HUES6 (cell line): Measurements from ENCODE around the gene CDC73.

ENCODE experiments used
- H3K27ac ChIP-seq: 2 replicates; pipeline ENCODE4 v1.7.0; 2013; ENCODE audit warnings: low read depth, mild to moderate bottlenecking, low read length, inconsistent platforms
- H3K27me3 ChIP-seq: 2 replicates; pipeline ENCODE4 v1.6.1; 2013; ENCODE audit warnings: low read length; ENCODE audit not compliant: control insufficient read depth, insufficient read depth
- H3K36me3 ChIP-seq: 2 replicates; pipeline ENCODE4 v1.6.1; 2013; ENCODE audit warnings: low read length; ENCODE audit not compliant: control insufficient read depth, insufficient read depth
- H3K4me1 ChIP-seq: 2 replicates; pipeline ENCODE4 v1.6.1; 2013; ENCODE audit warnings: low read length; ENCODE audit not compliant: control insufficient read depth, insufficient read depth
- H3K4me3 ChIP-seq: 2 replicates; pipeline ENCODE4 v1.5.1; 2013; ENCODE audit warnings: low read depth, low read length
- H3K9ac ChIP-seq: one replicate; pipeline ENCODE4 v1.6.1; 2013; ENCODE audit warnings: mild to moderate bottlenecking, low read length
- H3K9me3 ChIP-seq: 2 replicates; pipeline ENCODE4 v1.6.1; 2013; ENCODE audit warnings: low read depth, low read length; ENCODE audit not compliant: control insufficient read depth, insufficient read depth

The CDC73 gene

DNA sequence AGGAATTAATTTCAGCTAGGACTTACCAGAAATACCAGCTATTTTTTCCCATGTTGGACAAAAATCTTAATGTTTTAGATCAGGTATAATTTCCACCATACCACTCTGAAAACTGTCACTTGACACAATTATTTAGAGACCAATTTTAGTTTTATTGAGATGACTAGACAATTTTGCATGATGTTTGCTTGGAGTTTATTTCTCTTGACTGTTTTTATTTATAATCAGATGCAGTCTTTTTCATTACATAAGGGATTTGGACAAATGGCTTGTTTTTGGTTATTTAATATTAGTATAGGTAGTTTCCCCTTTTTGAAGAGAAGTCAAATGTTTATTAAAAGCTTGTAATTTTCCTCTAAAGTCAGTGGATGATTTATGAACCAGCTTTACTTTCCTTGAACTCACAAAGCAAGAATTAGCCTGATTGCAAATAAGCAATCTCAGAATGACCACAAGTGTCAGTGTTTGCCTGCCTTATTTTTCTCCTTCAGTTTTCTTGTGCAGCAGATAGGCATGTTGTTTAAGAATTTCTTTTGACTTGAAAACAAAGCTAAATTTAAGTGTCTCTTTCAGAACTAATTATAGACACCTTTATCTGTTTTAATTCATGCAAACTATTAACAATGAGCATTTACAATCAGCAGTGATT, 68.4 kb downstream of the CDC73 start:
- 0 out of 2 replicates have a peak, but pooled peaks cover 2% of the 10 kb centered on the region for H3K36me3 ChIP-seq
- H3K27ac ChIP-seq: no peak overlapping the region
- peaks cover 3% of the 10 kb centered on the region; the same call in 1 of the 2 replicates for H3K9me3 ChIP-seq
- no peaks in the 10 kb centered on the region for H3K27me3 ChIP-seq
- H3K4me1 ChIP-seq: peaks cover 10% of the 10 kb centered on the region
- no peak overlapping the region for H3K4me3 ChIP-seq
- H3K9ac ChIP-seq: no peak overlapping the region

DNA sequence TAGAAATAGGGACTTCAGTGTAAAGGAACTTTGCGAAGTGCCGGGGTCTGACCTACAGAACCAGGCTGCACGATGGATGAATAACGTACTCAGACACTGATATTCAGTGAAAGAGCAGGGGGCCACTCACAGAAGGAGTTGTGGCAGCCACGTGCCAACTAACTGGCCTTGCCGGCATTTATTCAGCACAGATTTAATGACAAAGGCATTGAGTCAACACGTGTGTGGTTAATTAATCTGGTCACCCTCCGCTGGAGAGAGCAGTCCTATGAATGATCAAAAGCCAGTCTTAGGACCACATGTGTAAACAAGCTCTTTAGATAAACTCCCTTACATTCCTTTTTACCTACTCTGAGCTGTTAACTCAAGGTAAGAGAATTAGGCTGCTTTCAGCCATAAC, 70.8 kb downstream of the CDC73 start:
- H3K9me3 ChIP-seq: peaks cover 3% of the 10 kb centered on the region; the same call in 1 of the 2 replicates
- H3K4me3 ChIP-seq: no peak overlapping the region
- H3K36me3 ChIP-seq: 0 out of 2 replicates have a peak, but pooled peaks cover 2% of the 10 kb centered on the region
- no peak overlapping the region for H3K27ac ChIP-seq
- no peaks in the 10 kb centered on the region for H3K27me3 ChIP-seq
- H3K4me1 ChIP-seq: no peaks in the 10 kb centered on the region
- no peak overlapping the region for H3K9ac ChIP-seq

DNA sequence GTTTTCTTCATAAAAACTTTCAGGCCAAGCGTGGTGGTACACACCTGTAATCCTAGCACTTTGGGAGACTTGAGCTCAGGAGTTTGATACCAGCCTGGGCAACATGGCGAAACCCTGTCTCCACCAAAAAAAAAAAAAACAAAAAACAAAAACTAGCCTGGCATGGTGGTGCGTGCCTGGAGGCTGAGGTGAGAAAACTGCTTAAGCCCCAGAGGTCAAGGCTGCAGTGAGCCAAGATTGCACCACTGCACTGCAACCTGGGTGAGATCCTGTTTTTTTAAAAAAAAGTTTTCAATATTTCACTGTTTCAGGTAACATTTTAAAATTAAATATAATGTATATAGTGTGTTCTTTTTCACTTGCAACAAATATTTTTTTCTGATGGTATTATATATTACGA, 78.1 kb downstream of the CDC73 start:
- H3K9ac ChIP-seq: no peak overlapping the region

DNA sequence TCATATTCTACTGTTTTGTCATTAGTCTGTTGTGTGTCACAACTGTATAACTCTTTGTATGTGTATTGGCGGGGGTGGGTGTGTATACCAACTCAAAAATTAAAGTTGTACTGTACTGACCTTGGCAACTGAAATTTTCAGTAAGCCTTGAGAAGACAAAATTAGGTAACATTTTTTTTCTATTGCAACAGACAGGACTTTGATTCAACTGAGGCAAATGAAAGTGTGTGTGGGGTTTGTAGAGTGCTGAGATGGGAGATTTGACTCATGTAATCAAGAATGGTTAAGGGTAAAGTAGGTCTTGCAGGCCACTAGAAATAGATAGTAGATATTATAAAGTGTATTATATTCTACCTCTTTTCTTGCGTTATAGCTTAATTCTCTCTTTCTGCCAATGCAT, 79.2 kb downstream of the CDC73 start:
- H3K36me3 ChIP-seq: peaks cover 13% of the 10 kb centered on the region
- no peak overlapping the region for H3K9ac ChIP-seq

More for the DNA sequence above, 78.1 kb downstream of the CDC73 start:
- Histone ChIP-seq H3K27ac (no peak overlapping the region), H3K4me1 (no peaks in the 10 kb centered on the region), H3K9me3 (no peaks in the 10 kb centered on the region), H3K4me3 (no peak overlapping the region), H3K36me3 (peaks cover 2% of the 10 kb centered on the region; the same call in 1 of the 2 replicates), H3K27me3 (no peaks in the 10 kb centered on the region)

DNA sequence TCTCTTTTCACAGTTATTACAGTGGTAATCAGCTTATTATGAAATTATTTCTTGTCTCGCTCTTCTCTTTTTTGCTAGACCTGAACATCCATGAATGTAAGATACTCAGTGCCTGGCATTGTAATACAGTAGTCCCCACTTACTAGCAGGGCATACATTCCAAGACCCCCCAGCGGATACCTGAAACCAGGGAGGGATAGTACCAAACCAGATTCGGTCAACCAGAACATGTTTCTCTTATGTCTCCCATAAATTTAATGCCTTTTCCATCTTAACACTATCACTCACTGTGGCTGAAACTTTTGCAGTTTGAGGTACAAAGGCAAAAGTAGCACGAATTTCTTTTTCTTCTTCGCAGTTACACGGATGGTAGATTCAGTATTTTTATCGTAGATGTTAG, 89.2 kb downstream of the CDC73 start:
- peaks cover 2% of the 10 kb centered on the region; the same call in 1 of the 2 replicates for H3K4me1 ChIP-seq
- peaks cover 32% of the 10 kb centered on the region for H3K36me3 ChIP-seq
- H3K4me3 ChIP-seq: no peak overlapping the region
- H3K27me3 ChIP-seq: no peaks in the 10 kb centered on the region
- H3K27ac ChIP-seq: no peak overlapping the region
- no peak overlapping the region for H3K9ac ChIP-seq
- H3K9me3 ChIP-seq: peaks cover 11% of the 10 kb centered on the region; the same call in 1 of the 2 replicates

More for the DNA sequence above, 79.2 kb downstream of the CDC73 start:
- Histone ChIP-seq H3K4me1 (no peaks in the 10 kb centered on the region), H3K27me3 (no peaks in the 10 kb centered on the region), H3K27ac (no peak overlapping the region), H3K4me3 (no peak overlapping the region), H3K9me3 (no peaks in the 10 kb centered on the region; the same call in 1 of the 2 replicates)

DNA sequence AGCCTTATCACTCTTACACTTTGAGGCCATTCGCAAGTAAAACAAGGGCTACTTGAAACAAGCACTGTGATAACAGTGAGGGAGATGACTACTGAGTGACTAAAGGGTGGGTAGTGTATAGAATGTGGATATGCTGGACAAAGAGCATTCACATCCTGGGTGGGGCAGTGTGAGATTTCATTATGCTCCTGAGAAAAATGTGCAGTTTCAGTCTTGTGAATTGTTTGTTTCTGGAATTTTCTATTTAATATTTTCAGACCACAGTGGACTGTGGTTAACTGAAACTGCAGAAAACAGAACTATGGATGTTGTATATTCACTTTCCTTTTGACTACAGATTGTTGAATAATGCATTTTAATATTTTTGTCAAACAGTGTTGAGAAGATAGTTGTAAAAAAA, 89.7 kb downstream of the CDC73 start:
- Histone ChIP-seq H3K9ac (no peak overlapping the region), H3K9me3 (peaks cover 7% of the 10 kb centered on the region; the same call in 1 of the 2 replicates), H3K36me3 (peaks cover 27% of the 10 kb centered on the region), H3K4me3 (no peak overlapping the region), H3K27me3 (no peaks in the 10 kb centered on the region), H3K4me1 (peaks cover 3% of the 10 kb centered on the region), H3K27ac (no peak overlapping the region)

DNA sequence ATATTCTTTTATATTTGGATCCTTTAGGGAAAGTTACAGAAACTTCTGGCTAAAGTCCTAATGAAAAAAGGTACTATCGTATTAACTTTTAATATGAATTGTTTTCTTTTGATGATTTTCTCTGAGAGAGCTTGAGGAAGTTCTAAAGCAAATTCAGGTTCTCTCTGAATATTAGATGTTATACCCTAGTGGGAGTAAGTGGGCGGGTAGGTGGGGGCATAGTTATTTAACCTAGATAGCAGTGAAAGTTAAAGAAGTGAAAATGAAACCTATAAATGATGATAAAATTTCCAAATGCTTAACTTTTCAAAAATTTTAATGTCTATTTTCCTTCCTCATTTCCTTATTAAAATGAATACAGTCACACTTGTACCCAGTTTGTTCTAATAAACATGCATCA, 90.8 kb downstream of the CDC73 start:
- no peak overlapping the region for H3K4me3 ChIP-seq

DNA sequence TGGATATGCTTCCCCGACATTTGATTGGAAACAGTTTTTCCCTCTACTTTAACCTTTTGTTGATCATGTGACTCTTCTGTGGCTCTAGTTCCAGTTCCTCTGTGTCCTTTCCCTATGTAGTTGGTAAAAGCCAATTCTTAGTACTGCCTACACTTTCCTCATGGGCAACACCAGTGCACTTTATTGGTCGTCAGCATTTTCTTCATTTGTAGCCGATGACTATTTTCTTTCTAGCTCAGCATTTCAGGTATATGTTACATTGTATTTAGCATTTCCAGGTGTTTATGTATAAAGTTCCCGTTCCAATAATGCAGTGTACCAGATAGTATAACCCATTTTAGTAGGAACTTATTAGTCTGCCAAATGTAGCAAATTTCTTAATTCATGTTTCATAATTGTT, 92.2 kb downstream of the CDC73 start:
- H3K27ac ChIP-seq: no peak overlapping the region
- peaks cover 6% of the 10 kb centered on the region for H3K4me1 ChIP-seq
- no peaks in the 10 kb centered on the region for H3K9me3 ChIP-seq
- no peak overlapping the region for H3K4me3 ChIP-seq
- H3K27me3 ChIP-seq: no peaks in the 10 kb centered on the region
- peaks cover 20% of the 10 kb centered on the region; the same call in 1 of the 2 replicates for H3K36me3 ChIP-seq
- H3K9ac ChIP-seq: no peak overlapping the region

More for the DNA sequence above, 90.8 kb downstream of the CDC73 start:
- H3K9me3 ChIP-seq: no peaks in the 10 kb centered on the region
- peaks cover 6% of the 10 kb centered on the region for H3K4me1 ChIP-seq
- no peaks in the 10 kb centered on the region for H3K27me3 ChIP-seq
- H3K27ac ChIP-seq: no peak overlapping the region
- no peak overlapping the region for H3K9ac ChIP-seq
- peaks cover 21% of the 10 kb centered on the region; the same call in 1 of the 2 replicates for H3K36me3 ChIP-seq

DNA sequence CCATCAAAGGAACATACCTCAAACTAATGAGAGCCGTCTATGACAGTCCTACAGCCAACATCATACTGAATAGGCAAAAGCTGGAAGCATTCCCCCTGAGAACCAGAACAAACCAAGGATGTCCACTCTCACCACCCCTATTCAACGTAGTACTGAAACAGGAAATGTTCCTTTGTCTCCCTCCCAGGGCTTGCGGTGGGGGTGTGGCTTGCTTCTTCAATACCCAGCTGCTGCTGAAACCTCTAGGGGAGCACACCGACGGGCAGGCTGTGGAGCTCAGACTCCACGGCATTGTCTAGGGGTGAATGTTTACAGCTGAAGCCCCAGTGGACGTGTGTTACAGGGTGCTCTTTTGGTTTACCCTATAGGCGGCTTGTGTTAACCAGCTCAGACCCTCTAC, 95.1 kb downstream of the CDC73 start:
- Histone ChIP-seq H3K4me1 (peaks cover 13% of the 10 kb centered on the region), H3K4me3 (no peak overlapping the region), H3K9me3 (no peaks in the 10 kb centered on the region), H3K36me3 (peaks cover 20% of the 10 kb centered on the region; the same call in 1 of the 2 replicates), H3K27ac (no peak overlapping the region), H3K27me3 (no peaks in the 10 kb centered on the region), H3K9ac (no peak overlapping the region)

DNA sequence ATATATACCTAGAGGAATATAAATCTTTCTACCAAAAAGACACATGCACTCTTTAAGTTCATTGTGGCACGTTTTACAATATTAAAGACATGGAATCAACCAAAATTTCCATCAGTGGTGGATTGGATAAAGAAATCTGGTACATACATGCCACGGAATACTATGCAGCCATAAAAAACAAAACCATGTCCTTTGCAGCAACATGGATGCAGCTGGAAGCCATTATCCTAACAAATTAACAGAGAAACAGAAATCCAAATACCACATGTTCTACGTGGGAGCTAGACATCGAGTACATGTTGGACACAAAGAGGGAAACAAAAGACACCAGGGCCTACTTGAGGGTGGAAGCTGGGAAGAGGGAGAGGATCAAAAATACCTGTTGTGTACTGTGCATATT, 97.6 kb downstream of the CDC73 start:
- no peaks in the 10 kb centered on the region for H3K9me3 ChIP-seq
- H3K27ac ChIP-seq: no peak overlapping the region
- no peak overlapping the region for H3K4me3 ChIP-seq
- no peak overlapping the region for H3K9ac ChIP-seq
- peaks cover 20% of the 10 kb centered on the region for H3K4me1 ChIP-seq
- no peaks in the 10 kb centered on the region for H3K27me3 ChIP-seq
- peaks cover 9% of the 10 kb centered on the region for H3K36me3 ChIP-seq

DNA sequence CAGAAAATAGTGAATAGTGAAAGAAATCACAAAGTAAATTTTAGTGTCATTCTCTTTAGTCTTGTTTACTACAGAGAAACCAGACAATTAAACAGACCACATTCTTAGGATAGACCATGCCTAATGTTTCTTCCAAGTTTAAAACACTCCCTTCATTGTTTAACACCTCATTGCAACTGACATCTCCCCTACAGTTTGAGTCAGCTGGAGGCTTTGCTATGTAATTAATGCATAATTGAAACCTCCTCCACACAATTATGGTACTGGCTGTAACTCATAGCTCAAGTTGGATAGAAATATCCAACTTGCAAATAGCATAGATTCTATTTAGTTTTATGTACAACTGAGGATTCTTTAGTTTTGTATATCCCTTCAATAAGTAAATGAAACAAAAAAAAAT, 99.8 kb downstream of the CDC73 start:
- no peak overlapping the region for H3K4me3 ChIP-seq
- peaks cover 6% of the 10 kb centered on the region; the same call in 1 of the 2 replicates for H3K36me3 ChIP-seq
- H3K27ac ChIP-seq: no peak overlapping the region
- no peak overlapping the region for H3K9ac ChIP-seq
- H3K9me3 ChIP-seq: no peaks in the 10 kb centered on the region
- peaks cover 18% of the 10 kb centered on the region for H3K4me1 ChIP-seq
- no peaks in the 10 kb centered on the region for H3K27me3 ChIP-seq
